Measurements from ENCODE around the gene STOML1.
"Not testable (repeated sequence)": the region's sequence is repeated elsewhere in the genome, so short reads cannot be mapped to it uniquely, and the experiment has no call there.

Gene STOML1

DNA sequence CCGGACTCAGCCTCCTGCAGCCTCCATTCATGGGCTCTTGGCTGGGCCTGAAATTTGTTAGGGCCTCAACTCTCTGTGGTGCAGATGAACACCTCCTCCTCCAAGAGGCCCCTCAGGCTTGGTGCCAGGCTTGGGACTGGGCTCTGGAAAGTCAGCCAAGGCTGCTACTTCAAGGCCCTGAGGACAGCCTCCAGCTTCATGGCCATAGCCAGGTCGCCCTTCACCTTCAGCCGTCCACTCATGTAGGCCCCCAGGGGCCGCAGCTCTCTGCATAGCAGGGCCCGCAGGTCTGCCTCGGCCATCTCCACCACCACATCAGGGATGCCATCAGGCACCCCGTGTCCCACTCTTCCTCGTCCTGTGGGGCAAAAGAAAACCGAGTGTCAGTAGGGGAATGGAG lies 8.3 kb downstream of the STOML1 start:
- Histone ChIP-seq H3K4me3 (ENCODE audit: low read depth in 1 of 2, low read length in 2 of 2) (no peak overlapping the region), H3K36me3 (ENCODE audit: insufficient read depth, low read length) (peaks cover 14% of the 10 kb centered on the region), H3K9me3 (ENCODE audit: low read length) (no peaks in the 10 kb centered on the region), H3K4me1 (ENCODE audit: insufficient read depth, low read length) (peaks cover 39% of the 10 kb centered on the region), H3K9ac (ENCODE audit: low read length) (no peak overlapping the region), H3K27me3 (ENCODE audit: control insufficient read depth in 1 of 2, insufficient read depth in 2 of 2, low read length in 2 of 2) (no peaks in the 10 kb centered on the region), H3K27ac (ENCODE audit: low read depth, low read length) (peak overlapping the region; percentile 95)

DNA sequence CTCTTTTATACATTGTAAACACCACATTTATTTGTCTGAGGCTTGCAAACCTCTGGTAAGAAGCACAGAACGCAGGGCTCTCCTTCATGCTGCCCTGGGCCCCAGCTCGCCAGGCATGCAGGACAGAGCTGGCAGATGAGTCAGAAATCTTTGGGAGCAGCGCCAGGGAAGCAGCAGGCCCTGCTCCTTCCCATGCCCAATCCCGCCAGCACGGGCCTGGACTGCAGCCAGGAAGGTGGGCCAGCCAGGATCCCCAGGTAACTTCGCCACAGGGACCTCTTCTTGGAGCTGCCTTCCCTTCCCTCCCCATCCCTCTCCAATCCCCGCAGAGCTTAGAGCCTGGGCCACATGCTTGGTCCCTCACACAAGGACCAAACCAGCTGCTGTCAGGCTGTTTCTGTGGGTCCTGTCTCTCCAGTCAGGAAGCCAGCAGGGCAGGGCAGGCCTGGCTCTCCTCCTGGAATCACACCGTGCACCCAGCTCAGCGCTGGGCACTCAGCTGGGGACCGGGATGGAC lies 8.8 kb downstream of the STOML1 start:
- H3K4me3 ChIP-seq (ENCODE audit: low read depth in 1 of 2, low read length in 2 of 2): no peak overlapping the region
- H3K27ac ChIP-seq (ENCODE audit: low read depth, low read length): peak overlapping the region; percentile 95
- no peak overlapping the region for H3K9ac ChIP-seq (ENCODE audit: low read length)
- no peaks in the 10 kb centered on the region for H3K9me3 ChIP-seq (ENCODE audit: low read length)
- peaks cover 9% of the 10 kb centered on the region for H3K36me3 ChIP-seq (ENCODE audit: insufficient read depth, low read length)
- no peaks in the 10 kb centered on the region for H3K27me3 ChIP-seq (ENCODE audit: control insufficient read depth in 1 of 2, insufficient read depth in 2 of 2, low read length in 2 of 2)
- peaks cover 39% of the 10 kb centered on the region for H3K4me1 ChIP-seq (ENCODE audit: insufficient read depth, low read length)

DNA sequence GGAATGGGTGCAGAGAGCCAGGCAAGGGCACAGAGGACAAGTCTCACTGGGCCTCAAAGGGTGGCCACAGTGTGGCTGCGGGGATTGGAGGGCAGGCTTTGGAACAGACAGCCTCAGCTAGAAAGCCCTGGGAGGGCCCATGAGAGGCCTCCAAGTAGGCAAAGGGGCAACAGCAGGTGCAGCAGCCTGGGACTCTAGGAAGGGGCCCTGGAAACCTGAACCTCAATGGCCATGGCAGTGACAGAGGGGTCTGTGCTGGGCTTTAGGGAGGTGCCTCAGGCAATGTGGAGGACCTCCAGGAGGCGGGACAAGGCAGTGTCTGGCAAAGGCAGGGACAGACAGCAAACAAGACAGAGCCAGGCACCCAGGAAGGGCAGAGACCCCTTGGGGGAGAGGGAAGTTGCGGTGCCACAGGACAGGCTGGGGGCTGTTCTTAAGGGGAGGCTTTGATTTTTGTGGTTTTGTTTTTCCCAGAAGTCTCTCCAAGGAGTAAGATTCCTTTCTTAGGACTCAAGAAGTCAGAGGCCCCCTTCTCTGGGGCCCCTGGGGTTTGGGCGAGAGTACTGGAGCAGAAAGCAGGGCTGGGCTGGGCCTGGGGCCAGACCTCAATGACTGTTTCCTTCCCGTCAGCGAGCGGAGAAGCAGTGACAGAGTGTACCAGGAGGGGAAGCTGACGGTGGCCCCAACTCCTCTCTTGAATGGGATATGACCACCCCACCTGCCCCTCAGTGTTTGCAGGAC lies 9.7 kb downstream of the STOML1 start:
- H3K9me3 ChIP-seq (ENCODE audit: low read length): no peaks in the 10 kb centered on the region

DNA sequence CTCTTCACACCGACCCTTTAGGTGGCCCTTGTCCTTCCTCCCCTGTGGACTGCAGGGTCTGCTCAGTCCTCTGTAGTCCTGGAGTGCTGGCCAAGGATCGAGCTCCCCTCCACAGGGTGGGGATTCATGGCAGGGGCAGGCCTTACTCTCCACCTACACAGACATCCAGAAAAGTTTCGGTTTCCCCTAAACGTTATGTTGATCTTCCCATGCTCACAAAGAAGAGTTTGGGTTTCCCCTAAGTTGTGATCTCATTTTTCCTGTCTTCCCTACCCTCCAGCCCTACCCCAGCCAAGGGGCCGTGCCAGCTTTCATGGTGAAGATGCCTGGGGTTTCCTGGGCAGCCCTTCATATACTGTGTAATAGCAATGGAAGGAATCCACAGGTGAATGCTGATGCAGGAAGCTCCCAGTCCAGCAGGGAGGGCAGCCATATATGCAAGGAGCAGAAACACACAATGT lies 10.3 kb downstream of the STOML1 start:
- Histone ChIP-seq H3K4me1 (ENCODE audit: insufficient read depth, low read length) (peaks cover 39% of the 10 kb centered on the region), H3K4me3 (ENCODE audit: low read depth in 1 of 2, low read length in 2 of 2) (peak overlapping the region in 1 of 2 donors; percentile 22), H3K9me3 (ENCODE audit: low read length) (no peaks in the 10 kb centered on the region), H3K36me3 (ENCODE audit: insufficient read depth, low read length) (peaks cover 6% of the 10 kb centered on the region), H3K9ac (ENCODE audit: low read length) (no peak overlapping the region), H3K27ac (ENCODE audit: low read depth, low read length) (peak overlapping the region; percentile 95), H3K27me3 (ENCODE audit: control insufficient read depth in 1 of 2, insufficient read depth in 2 of 2, low read length in 2 of 2) (no peaks in the 10 kb centered on the region)

More for the DNA sequence above, 9.7 kb downstream of the STOML1 start:
- Histone ChIP-seq H3K4me3 (ENCODE audit: low read depth in 1 of 2, low read length in 2 of 2) (peak overlapping the region in 1 of 2 donors; percentile 22), H3K36me3 (ENCODE audit: insufficient read depth, low read length) (peaks cover 6% of the 10 kb centered on the region), H3K9ac (ENCODE audit: low read length) (no peak overlapping the region), H3K27me3 (ENCODE audit: control insufficient read depth in 1 of 2, insufficient read depth in 2 of 2, low read length in 2 of 2) (no peaks in the 10 kb centered on the region), H3K4me1 (ENCODE audit: insufficient read depth, low read length) (peaks cover 39% of the 10 kb centered on the region), H3K27ac (ENCODE audit: low read depth, low read length) (peak overlapping the region; percentile 95)

DNA sequence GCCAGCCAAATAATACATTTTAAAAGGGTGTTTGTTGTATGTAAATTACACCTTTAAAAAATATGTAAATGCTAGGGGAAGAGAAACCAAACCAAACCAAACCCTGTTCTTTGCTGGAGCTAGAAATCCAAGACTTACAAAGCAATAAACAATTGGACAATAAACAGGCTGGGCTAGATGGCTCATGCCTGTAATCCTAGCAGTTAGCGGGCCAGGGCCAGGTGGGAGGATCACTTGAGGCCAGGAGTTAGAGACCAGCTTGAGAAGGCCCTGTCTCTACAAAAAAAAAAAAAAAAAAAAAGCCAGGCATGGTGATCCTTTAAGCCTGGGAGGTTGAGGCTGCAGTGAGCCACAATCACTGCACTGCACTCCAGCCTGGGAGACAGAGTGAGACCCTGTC lies 12.5 kb downstream of the STOML1 start:
- H3K4me1 ChIP-seq (ENCODE audit: insufficient read depth, low read length): peaks cover 33% of the 10 kb centered on the region

DNA sequence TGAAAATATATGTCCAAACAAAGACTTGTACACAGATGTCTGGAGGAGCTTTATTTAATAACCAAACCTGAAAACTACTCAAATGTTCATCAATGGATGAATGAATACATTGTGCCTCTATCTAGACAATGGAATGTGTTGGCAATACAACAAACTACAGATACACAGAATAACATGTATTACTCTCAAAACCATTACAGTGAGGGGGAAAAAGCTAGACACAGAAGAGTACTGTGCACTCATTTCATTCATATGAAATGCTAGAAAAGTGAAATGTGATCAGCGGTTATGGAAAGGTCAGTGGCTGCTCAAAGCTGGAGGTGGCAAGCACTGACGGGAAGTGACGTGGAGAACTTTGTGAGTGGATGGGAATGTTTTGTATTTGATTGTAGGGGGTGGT lies 13.2 kb downstream of the STOML1 start:
- no peaks in the 10 kb centered on the region for H3K9me3 ChIP-seq (ENCODE audit: low read length)
- H3K4me3 ChIP-seq (ENCODE audit: low read depth in 1 of 2, low read length in 2 of 2): no peak overlapping the region
- no peaks in the 10 kb centered on the region for H3K27me3 ChIP-seq (ENCODE audit: control insufficient read depth in 1 of 2, insufficient read depth in 2 of 2, low read length in 2 of 2)
- H3K9ac ChIP-seq (ENCODE audit: low read length): no peak overlapping the region
- no peak overlapping the region for H3K27ac ChIP-seq (ENCODE audit: low read depth, low read length)
- H3K4me1 ChIP-seq (ENCODE audit: insufficient read depth, low read length): peaks cover 26% of the 10 kb centered on the region
- H3K36me3 ChIP-seq (ENCODE audit: insufficient read depth, low read length): no peaks in the 10 kb centered on the region

More for the DNA sequence above, 12.5 kb downstream of the STOML1 start:
- no peaks in the 10 kb centered on the region for H3K27me3 ChIP-seq (ENCODE audit: control insufficient read depth in 1 of 2, insufficient read depth in 2 of 2, low read length in 2 of 2)
- H3K36me3 ChIP-seq (ENCODE audit: insufficient read depth, low read length): no peaks in the 10 kb centered on the region
- no peak overlapping the region for H3K9ac ChIP-seq (ENCODE audit: low read length)
- no peaks in the 10 kb centered on the region for H3K9me3 ChIP-seq (ENCODE audit: low read length)
- no peak overlapping the region for H3K4me3 ChIP-seq (ENCODE audit: low read depth in 1 of 2, low read length in 2 of 2)
- H3K27ac ChIP-seq (ENCODE audit: low read depth, low read length): no peak overlapping the region

DNA sequence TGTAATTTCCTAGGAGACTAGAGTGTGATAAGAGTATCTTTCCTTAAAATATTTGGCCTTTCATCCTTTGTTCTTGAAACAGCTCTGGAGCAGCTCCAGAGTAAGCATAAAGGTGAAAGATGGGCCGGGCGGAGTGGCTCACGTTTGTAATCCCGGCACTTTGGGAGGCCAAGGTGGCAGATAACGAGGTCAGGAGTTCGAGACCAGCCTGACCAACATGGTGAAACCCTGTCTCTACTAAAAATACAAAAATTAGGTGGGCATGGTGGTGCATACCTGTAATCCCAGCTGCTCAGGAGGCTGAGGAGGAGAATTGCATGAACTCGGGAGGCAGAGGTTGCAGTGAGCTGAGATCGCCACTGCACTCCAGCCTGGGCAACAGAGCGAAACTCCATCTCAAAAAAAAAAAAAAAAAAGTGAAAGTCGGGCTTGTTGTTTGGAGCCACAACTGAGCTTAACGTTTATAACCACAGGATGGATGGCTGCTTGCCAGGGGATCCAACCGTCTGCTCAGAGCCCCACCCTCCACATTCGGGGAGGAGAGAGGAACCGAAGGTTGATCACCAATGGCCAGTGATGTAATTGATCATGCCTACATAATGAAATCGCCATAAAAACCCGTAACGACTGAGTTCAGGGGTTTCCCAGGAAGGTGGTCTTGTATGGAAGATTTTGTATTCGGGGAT lies 16.5 kb downstream of the STOML1 start:
- H3K27me3 ChIP-seq (ENCODE audit: control insufficient read depth in 1 of 2, insufficient read depth in 2 of 2, low read length in 2 of 2); H3K4me1 ChIP-seq (ENCODE audit: insufficient read depth, low read length); H3K4me3 ChIP-seq (ENCODE audit: low read depth in 1 of 2, low read length in 2 of 2); H3K9ac ChIP-seq (ENCODE audit: low read length); H3K36me3 ChIP-seq (ENCODE audit: insufficient read depth, low read length); H3K27ac ChIP-seq (ENCODE audit: low read depth, low read length); H3K9me3 ChIP-seq (ENCODE audit: low read length): not testable (repeated sequence)

DNA sequence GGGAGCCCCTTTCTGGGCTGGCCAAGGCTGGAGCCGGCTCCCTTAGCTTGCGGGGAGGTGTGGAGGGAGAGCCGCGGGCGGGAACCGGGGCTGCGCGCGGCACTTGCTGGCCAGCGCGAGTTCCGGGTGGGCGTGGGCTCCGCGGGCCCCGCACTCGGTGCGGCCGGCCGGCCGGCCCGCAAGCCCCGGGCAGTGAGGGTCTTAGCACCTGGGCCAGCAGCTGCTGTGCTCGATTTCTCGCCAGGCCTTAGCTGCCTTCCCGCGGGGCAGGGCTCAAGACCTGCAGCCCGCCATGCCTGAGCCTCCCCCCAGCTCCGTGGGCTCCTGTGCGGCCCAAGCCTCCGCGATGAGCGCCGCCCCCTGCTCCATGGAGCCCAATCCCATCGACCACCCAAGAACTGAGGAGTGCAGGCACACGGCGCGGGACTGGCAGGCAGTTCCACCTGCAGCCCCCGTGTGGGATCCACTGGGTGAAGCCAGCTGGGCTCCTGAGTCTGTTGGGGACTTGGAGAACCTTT lies 18.4 kb downstream of the STOML1 start:
- not testable (repeated sequence) for H3K4me3 ChIP-seq (ENCODE audit: low read depth in 1 of 2, low read length in 2 of 2); H3K27me3 ChIP-seq (ENCODE audit: control insufficient read depth in 1 of 2, insufficient read depth in 2 of 2, low read length in 2 of 2); H3K27ac ChIP-seq (ENCODE audit: low read depth, low read length); H3K9ac ChIP-seq (ENCODE audit: low read length); H3K36me3 ChIP-seq (ENCODE audit: insufficient read depth, low read length); H3K4me1 ChIP-seq (ENCODE audit: insufficient read depth, low read length); H3K9me3 ChIP-seq (ENCODE audit: low read length)

DNA sequence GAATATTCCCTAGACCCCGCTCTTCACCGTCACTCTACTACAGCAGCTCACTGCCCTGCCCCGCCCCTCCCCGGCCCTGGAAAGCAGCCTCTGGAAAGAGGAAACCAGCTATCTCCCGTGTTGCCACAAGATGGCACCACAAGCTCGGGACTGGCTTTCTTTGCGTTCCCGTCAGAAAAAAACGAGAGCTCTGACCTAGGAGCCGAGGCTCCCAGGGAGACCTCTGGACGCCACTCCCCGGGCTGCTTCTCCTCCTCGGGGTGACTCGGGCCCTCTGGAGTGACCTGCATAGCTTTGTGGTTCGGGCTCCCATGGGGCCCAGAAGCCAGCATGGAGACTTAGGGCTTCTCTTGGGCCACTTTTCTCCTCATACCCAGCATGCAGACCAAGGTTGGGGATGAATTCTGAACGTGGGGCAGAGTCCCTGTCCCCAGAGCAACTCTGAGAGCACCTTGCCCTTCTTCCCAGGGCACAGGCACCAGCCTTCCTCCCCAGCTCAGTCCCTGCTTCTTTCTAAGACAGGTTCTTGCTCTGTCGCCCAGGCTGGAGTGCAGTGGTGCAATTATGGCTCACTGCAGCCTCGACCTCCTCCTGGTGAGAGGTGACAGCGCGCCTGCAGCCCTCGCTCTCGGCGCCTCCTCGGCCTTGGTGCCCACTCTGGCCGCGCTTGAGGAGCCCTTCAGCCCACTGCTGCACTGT lies 19.0 kb downstream of the STOML1 start:
- Histone ChIP-seq H3K4me1 (ENCODE audit: insufficient read depth, low read length) (peaks cover 3% of the 10 kb centered on the region), H3K4me3 (ENCODE audit: low read depth in 1 of 2, low read length in 2 of 2) (peak overlapping the region in 1 of 2 donors; percentile 56), H3K36me3 (ENCODE audit: insufficient read depth, low read length) (no peaks in the 10 kb centered on the region), H3K27me3 (ENCODE audit: control insufficient read depth in 1 of 2, insufficient read depth in 2 of 2, low read length in 2 of 2) (no peaks in the 10 kb centered on the region), H3K9me3 (ENCODE audit: low read length) (no peaks in the 10 kb centered on the region), H3K27ac (ENCODE audit: low read depth, low read length) (no peak overlapping the region), H3K9ac (ENCODE audit: low read length) (no peak overlapping the region)

DNA sequence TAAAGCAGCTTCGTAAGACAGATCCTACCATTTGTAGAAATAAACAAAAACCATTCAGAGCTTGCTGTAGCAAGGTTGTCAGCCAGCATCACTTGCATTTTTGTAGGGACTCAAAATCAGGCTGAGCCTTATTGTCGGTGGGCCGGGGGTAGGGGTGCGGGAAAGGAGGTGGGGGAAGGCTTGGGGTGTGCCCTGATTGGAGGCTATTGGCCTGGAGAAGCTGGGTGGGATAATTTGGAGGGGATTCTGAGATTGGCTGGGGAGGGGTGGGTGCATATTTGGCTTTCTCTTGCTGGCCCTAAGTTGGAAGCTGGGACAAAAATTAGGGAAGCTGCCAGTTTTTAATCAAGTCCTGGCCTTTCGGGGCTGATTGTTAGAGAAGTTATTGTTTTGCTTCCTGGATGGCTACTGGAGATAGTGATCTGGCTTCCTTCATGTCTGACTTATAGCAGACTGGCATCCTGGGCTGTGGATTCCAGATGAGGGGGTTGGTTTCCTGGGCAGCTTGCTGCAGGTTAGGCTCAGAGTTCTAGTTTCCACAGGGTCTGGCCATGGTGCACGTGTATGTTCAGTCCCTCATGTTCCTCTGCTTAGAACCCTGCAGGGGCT lies 22.8 kb downstream of the STOML1 start:
- H3K27me3 ChIP-seq (ENCODE audit: control insufficient read depth in 1 of 2, insufficient read depth in 2 of 2, low read length in 2 of 2): no peaks in the 10 kb centered on the region
- no peak overlapping the region for H3K27ac ChIP-seq (ENCODE audit: low read depth, low read length)
- H3K4me3 ChIP-seq (ENCODE audit: low read depth in 1 of 2, low read length in 2 of 2): no peak overlapping the region
- H3K4me1 ChIP-seq (ENCODE audit: insufficient read depth, low read length): peaks cover 3% of the 10 kb centered on the region
- H3K9me3 ChIP-seq (ENCODE audit: low read length): no peaks in the 10 kb centered on the region
- H3K9ac ChIP-seq (ENCODE audit: low read length): no peak overlapping the region
- no peaks in the 10 kb centered on the region for H3K36me3 ChIP-seq (ENCODE audit: insufficient read depth, low read length)

DNA sequence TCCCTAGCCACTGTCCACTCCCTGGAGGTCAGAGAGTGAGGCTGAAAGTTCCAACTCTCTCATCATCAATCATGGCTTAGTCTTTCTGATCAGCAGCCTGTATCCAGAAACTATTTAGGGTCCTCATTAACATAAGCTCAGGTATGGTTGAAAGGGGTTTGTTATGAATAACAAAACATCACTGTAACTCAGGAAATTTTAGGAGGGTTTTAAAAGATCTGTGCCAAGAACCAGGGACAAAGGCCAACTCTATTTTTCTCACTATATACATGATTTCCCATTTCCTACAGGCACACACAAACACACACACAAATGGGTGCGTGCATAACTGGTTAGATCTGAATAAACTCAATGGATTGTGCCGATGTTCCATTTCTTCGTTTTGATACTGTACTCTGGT lies 23.6 kb downstream of the STOML1 start:
- Histone ChIP-seq H3K9me3 (ENCODE audit: low read length) (no peaks in the 10 kb centered on the region), H3K27me3 (ENCODE audit: control insufficient read depth in 1 of 2, insufficient read depth in 2 of 2, low read length in 2 of 2) (no peaks in the 10 kb centered on the region), H3K4me3 (ENCODE audit: low read depth in 1 of 2, low read length in 2 of 2) (no peak overlapping the region), H3K36me3 (ENCODE audit: insufficient read depth, low read length) (no peaks in the 10 kb centered on the region), H3K9ac (ENCODE audit: low read length) (no peak overlapping the region), H3K27ac (ENCODE audit: low read depth, low read length) (no peak overlapping the region), H3K4me1 (ENCODE audit: insufficient read depth, low read length) (peaks cover 3% of the 10 kb centered on the region)
